Testis (tissue), 2 donors: ENCODE measurements around the gene CNTN5.

ENCODE experiments used
- CTCF ChIP-seq, 3 experiments: fragments of 450-650 bp in 2 of 3; fragments of 200-600 bp in 1 of 3; sonication (generic) in 1 of 3; IDR thresholded peaks; one replicate each; pipeline ENCODE4 v1.5.1; 2016 to 2019; ENCODE audit warnings: antibody characterized with exemption in 3 of 3, mild to moderate bottlenecking in 2 of 3, moderate library complexity in 1 of 3
- POLR2A ChIP-seq: fragments of 450-650 bp; IDR thresholded peaks from one replicate; pipeline ENCODE4 v1.6.1; 2017; ENCODE audit warnings: antibody characterized with exemption, mild to moderate bottlenecking, moderate library complexity

DNA sequence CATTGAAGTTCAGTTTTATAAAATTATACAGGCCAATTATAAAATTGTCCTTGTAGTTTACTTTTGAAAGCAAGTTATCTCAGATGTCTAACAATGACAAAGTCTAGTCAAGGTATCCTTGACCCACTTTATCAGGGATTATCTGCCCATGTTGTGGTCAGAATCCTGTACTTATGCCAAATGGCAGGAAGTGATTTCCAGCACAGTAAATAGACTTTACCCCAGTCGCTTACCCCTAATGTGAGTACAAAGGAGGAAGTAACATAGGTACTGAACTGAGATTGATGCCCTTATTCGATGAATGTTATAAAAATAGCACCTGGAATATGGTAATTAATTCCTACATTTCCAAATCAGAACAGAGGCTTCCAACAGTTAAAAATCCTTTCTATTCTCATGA, 355.7 kb downstream of the CNTN5 start:
- TF ChIP-seq CTCF (IDR thresholded peaks at IDR 0.05) (no peak), POLR2A (no peak)
